Rectal smooth muscle tissue (tissue), 1 donor: ENCODE measurements around the gene SLC6A3.

Experiments
- H3K27ac ChIP-seq: one replicate; pipeline ENCODE4 v1.7.0; 2013; ENCODE audit warnings: low read depth, low read length, inconsistent platforms
- H3K27me3 ChIP-seq: one replicate; pipeline ENCODE4 v1.7.0; 2013; ENCODE audit warnings: low read length; ENCODE audit not compliant: control insufficient read depth, insufficient read depth
- H3K36me3 ChIP-seq: one replicate; pipeline ENCODE4 v1.7.0; 2013; ENCODE audit warnings: low read length; ENCODE audit not compliant: control insufficient read depth, insufficient read depth
- H3K4me1 ChIP-seq: one replicate; pipeline ENCODE4 v1.7.0; 2013; ENCODE audit warnings: low read length; ENCODE audit not compliant: control insufficient read depth, insufficient read depth
- H3K4me3 ChIP-seq: one replicate; pipeline ENCODE4 v1.7.0; 2013; ENCODE audit warnings: low read length
- H3K9ac ChIP-seq: one replicate; pipeline ENCODE4 v1.7.0; 2013; ENCODE audit warnings: low read length

SLC6A3 gene

GRCh38 chr5:1399737-1400136 lies 45.5 kb downstream of the SLC6A3 start:
- H3K4me1 ChIP-seq = no peaks in the 10 kb centered on the region
- H3K4me3 ChIP-seq = no peak overlapping the region
- H3K36me3 ChIP-seq = no peaks in the 10 kb centered on the region
- H3K9ac ChIP-seq = no peak overlapping the region
- H3K27me3 ChIP-seq = no peaks in the 10 kb centered on the region
- H3K27ac ChIP-seq = no peak overlapping the region

GRCh38 chr5:1396293-1396816 lies 48.9 kb downstream of the SLC6A3 start:
- no peak overlapping the region for H3K9ac ChIP-seq
- no peak overlapping the region for H3K27ac ChIP-seq
- H3K27me3 ChIP-seq = peaks cover 10% of the 10 kb centered on the region
- no peaks in the 10 kb centered on the region for H3K4me1 ChIP-seq
- H3K4me3 ChIP-seq = no peak overlapping the region
- H3K36me3 ChIP-seq = no peaks in the 10 kb centered on the region

GRCh38 chr5:1394881-1395860 lies 50.1 kb downstream of the SLC6A3 start:
- Histone ChIP-seq H3K27ac (no peak overlapping the region), H3K27me3 (peaks cover 10% of the 10 kb centered on the region), H3K9ac (no peak overlapping the region), H3K4me1 (no peaks in the 10 kb centered on the region), H3K36me3 (no peaks in the 10 kb centered on the region), H3K4me3 (no peak overlapping the region)

GRCh38 chr5:1393571-1394501 lies 51.4 kb downstream of the SLC6A3 start:
- Histone ChIP-seq H3K27me3 (peaks cover 10% of the 10 kb centered on the region), H3K9ac (no peak overlapping the region), H3K36me3 (no peaks in the 10 kb centered on the region), H3K27ac (no peak overlapping the region), H3K4me3 (no peak overlapping the region), H3K4me1 (no peaks in the 10 kb centered on the region)

- Histone ChIP-seq H3K27ac (no peak overlapping the region), H3K27me3 (peaks cover 10% of the 10 kb centered on the region), H3K4me3 (no peak overlapping the region), H3K9ac (no peak overlapping the region), H3K4me1 (no peaks in the 10 kb centered on the region), H3K36me3 (no peaks in the 10 kb centered on the region)
These were observed 52.3 kb downstream of the SLC6A3 start for GRCh38 chr5:1392801-1393565.

GRCh38 chr5:1392261-1392660 lies 53.0 kb downstream of the SLC6A3 start:
- Histone ChIP-seq H3K9ac (no peak overlapping the region), H3K27me3 (peaks cover 10% of the 10 kb centered on the region), H3K4me1 (no peaks in the 10 kb centered on the region), H3K36me3 (no peaks in the 10 kb centered on the region), H3K4me3 (no peak overlapping the region), H3K27ac (no peak overlapping the region)

GRCh38 chr5:1391691-1392090 lies 53.5 kb downstream of the SLC6A3 start:
- no peak overlapping the region for H3K27ac ChIP-seq
- H3K4me1 ChIP-seq = no peaks in the 10 kb centered on the region
- peaks cover 10% of the 10 kb centered on the region for H3K27me3 ChIP-seq
- H3K9ac ChIP-seq = no peak overlapping the region
- no peaks in the 10 kb centered on the region for H3K36me3 ChIP-seq
- no peak overlapping the region for H3K4me3 ChIP-seq

- peaks cover 13% of the 10 kb centered on the region for H3K27me3 ChIP-seq
- H3K9ac ChIP-seq = no peak overlapping the region
- H3K4me1 ChIP-seq = peaks cover 2% of the 10 kb centered on the region
- H3K36me3 ChIP-seq = no peaks in the 10 kb centered on the region
- no peak overlapping the region for H3K4me3 ChIP-seq
- H3K27ac ChIP-seq = no peak overlapping the region
These were observed 54.2 kb downstream of the SLC6A3 start for GRCh38 chr5:1390861-1391600.

GRCh38 chr5:1390333-1390732 lies 54.9 kb downstream of the SLC6A3 start:
- Histone ChIP-seq H3K27me3 (peaks cover 13% of the 10 kb centered on the region), H3K27ac (no peak overlapping the region), H3K4me3 (no peak overlapping the region), H3K36me3 (no peaks in the 10 kb centered on the region), H3K9ac (no peak overlapping the region), H3K4me1 (peaks cover 2% of the 10 kb centered on the region)

GRCh38 chr5:1388383-1388967 lies 56.8 kb downstream of the SLC6A3 start:
- Histone ChIP-seq H3K9ac (no peak overlapping the region), H3K27ac (no peak overlapping the region), H3K27me3 (peaks cover 13% of the 10 kb centered on the region), H3K36me3 (no peaks in the 10 kb centered on the region), H3K4me1 (peaks cover 2% of the 10 kb centered on the region), H3K4me3 (no peak overlapping the region)

- H3K27me3 ChIP-seq = peaks cover 11% of the 10 kb centered on the region
- H3K4me1 ChIP-seq = peaks cover 2% of the 10 kb centered on the region
- H3K9ac ChIP-seq = no peak overlapping the region
- no peak overlapping the region for H3K4me3 ChIP-seq
- no peak overlapping the region for H3K27ac ChIP-seq
- H3K36me3 ChIP-seq = no peaks in the 10 kb centered on the region
These were observed 57.4 kb downstream of the SLC6A3 start for GRCh38 chr5:1387876-1388275.
